DND-41 (cell line): ENCODE results near the gene SFSWAP.
A peak's percentile ranks its signal among the peaks of the same experiment; 100 is the strongest.

Experiments used
- ATAC-seq: fragments of 200-7000 bp; cut with Tn5 transposase; 3 replicates; pipeline ENCODE4 v1.9.1; 2021; ENCODE audit warnings: low read depth; ENCODE audit not compliant: insufficient read depth
- DNase-seq: peaks from one replicate; pipeline ENCODE4 v3.0.0-alpha.2; 2020
- H2AFZ ChIP-seq: 2 replicates; pipeline ENCODE4 v1.6.0; 2012; ENCODE audit warnings: low read depth, low read length
- H3K27ac ChIP-seq: 2 replicates; pipeline ENCODE4 v1.5.1; 2012; ENCODE audit warnings: low read length, inconsistent platforms
- H3K27me3 ChIP-seq: fragments of 200-600 bp; sonication (generic); 2 replicates; pipeline ENCODE4 v1.6.0; 2012; ENCODE audit warnings: low read length, mild to moderate bottlenecking, inconsistent platforms; ENCODE audit not compliant: insufficient read depth, poor library complexity
- H3K36me3 ChIP-seq: 2 replicates; pipeline ENCODE4 v1.5.1; 2012; ENCODE audit warnings: low read length, inconsistent platforms; ENCODE audit not compliant: insufficient read depth
- H3K4me1 ChIP-seq: 2 replicates; pipeline ENCODE4 v1.5.1; 2012; ENCODE audit warnings: mild to moderate bottlenecking, low read length; ENCODE audit not compliant: insufficient read depth
- H3K4me2 ChIP-seq: 2 replicates; pipeline ENCODE4 v1.6.0; 2012; ENCODE audit warnings: mild to moderate bottlenecking, moderate library complexity, low read length, inconsistent platforms; ENCODE audit not compliant: insufficient read depth
- H3K4me3 ChIP-seq, 2 experiments: fragments of 200-600 bp in 1 of 2; shearing (Covaris generic) in 1 of 2; 2 replicates each; pipeline ENCODE4 v1.5.1; 2012 to 2016; ENCODE audit warnings: inconsistent platforms in 2 of 2, low read length in 2 of 2, mild to moderate bottlenecking in 2 of 2, low read depth in 1 of 2, moderate library complexity in 1 of 2
- H3K79me2 ChIP-seq: 2 replicates; pipeline ENCODE4 v1.6.0; 2012; ENCODE audit warnings: low read length, inconsistent platforms; ENCODE audit not compliant: insufficient read depth
- H3K9ac ChIP-seq: 2 replicates; pipeline ENCODE4 v1.6.0; 2012; ENCODE audit warnings: low read depth, mild to moderate bottlenecking, inconsistent platforms, low read length, moderate library complexity
- H3K9me3 ChIP-seq: 2 replicates; pipeline ENCODE4 v1.5.1; 2012; ENCODE audit warnings: low read length, moderate library complexity, mild to moderate bottlenecking, inconsistent platforms; ENCODE audit not compliant: insufficient read depth, severe bottlenecking
- H4K20me1 ChIP-seq: 2 replicates; pipeline ENCODE4 v1.6.0; 2012; ENCODE audit warnings: low read length; ENCODE audit not compliant: insufficient read depth
- CTCF ChIP-seq: IDR thresholded peaks from 2 replicates; pipeline ENCODE4 v1.5.1; 2012; ENCODE audit warnings: borderline replicate concordance, low read length, moderate library complexity, mild to moderate bottlenecking; ENCODE audit not compliant: poor library complexity, severe bottlenecking; ENCODE audit errors: extremely low read depth
- EZH2 ChIP-seq: IDR thresholded peaks from 3 replicates; pipeline ENCODE4 v1.6.1; 2012; ENCODE audit warnings: borderline replicate concordance, low read depth, mild to moderate bottlenecking, moderate library complexity, low read length, inconsistent platforms; ENCODE audit not compliant: severe bottlenecking

The SFSWAP gene

GRCh38 chr12:131799828-131800593 is 89.1 kb downstream of the SFSWAP start:
- Histone ChIP-seq H3K4me3 (no peak overlapping the region), H3K79me2 (no peaks in the 10 kb centered on the region), H4K20me1 (peaks cover 5% of the 10 kb centered on the region; the same call in 1 of the 2 replicates), H3K4me1 (no peaks in the 10 kb centered on the region), H3K27me3 (no peaks in the 10 kb centered on the region), H3K9ac (no peak overlapping the region), H3K4me2 (no peak overlapping the region), H3K9me3 (no peaks in the 10 kb centered on the region), H2AFZ (no peak overlapping the region), H3K27ac (no peak overlapping the region), H3K36me3 (peaks cover 71% of the 10 kb centered on the region)
- TF ChIP-seq EZH2 (no peak), CTCF (no peak)
- no peak for DNase-seq
- no peak for ATAC-seq

GRCh38 chr12:131800594-131801135 is 89.8 kb downstream of the SFSWAP start:
- H3K27me3 ChIP-seq: no peaks in the 10 kb centered on the region
- DNase-seq: no peak
- TF ChIP-seq CTCF (no peak), EZH2 (no peak)
- H2AFZ ChIP-seq: no peak overlapping the region
- H3K4me2 ChIP-seq: no peak overlapping the region
- H3K9ac ChIP-seq: no peak overlapping the region
- H3K4me3 ChIP-seq: no peak overlapping the region
- H3K79me2 ChIP-seq: no peaks in the 10 kb centered on the region
- H4K20me1 ChIP-seq: peaks cover 2% of the 10 kb centered on the region; the same call in 1 of the 2 replicates
- ATAC-seq: peak; percentile 34; the same call in 1 of the 3 replicates
- H3K4me1 ChIP-seq: no peaks in the 10 kb centered on the region
- no peaks in the 10 kb centered on the region for H3K9me3 ChIP-seq
- no peak overlapping the region for H3K27ac ChIP-seq
- peaks cover 64% of the 10 kb centered on the region for H3K36me3 ChIP-seq

GRCh38 chr12:131801254-131801866 is 90.5 kb downstream of the SFSWAP start:
- Histone ChIP-seq H3K79me2 (no peaks in the 10 kb centered on the region), H3K9me3 (no peaks in the 10 kb centered on the region), H3K9ac (no peak overlapping the region), H4K20me1 (peaks cover 2% of the 10 kb centered on the region; the same call in 1 of the 2 replicates), H3K36me3 (peaks cover 59% of the 10 kb centered on the region), H3K27ac (no peak overlapping the region), H3K4me3 (no peak overlapping the region), H2AFZ (no peak overlapping the region), H3K4me1 (no peaks in the 10 kb centered on the region), H3K4me2 (no peak overlapping the region), H3K27me3 (no peaks in the 10 kb centered on the region)
- no peak for TF ChIP-seq CTCF
- no peak for TF ChIP-seq EZH2
- ATAC-seq (no peak), DNase-seq (no peak)
